ENCODE data around the gene GJB2.

DNA sequence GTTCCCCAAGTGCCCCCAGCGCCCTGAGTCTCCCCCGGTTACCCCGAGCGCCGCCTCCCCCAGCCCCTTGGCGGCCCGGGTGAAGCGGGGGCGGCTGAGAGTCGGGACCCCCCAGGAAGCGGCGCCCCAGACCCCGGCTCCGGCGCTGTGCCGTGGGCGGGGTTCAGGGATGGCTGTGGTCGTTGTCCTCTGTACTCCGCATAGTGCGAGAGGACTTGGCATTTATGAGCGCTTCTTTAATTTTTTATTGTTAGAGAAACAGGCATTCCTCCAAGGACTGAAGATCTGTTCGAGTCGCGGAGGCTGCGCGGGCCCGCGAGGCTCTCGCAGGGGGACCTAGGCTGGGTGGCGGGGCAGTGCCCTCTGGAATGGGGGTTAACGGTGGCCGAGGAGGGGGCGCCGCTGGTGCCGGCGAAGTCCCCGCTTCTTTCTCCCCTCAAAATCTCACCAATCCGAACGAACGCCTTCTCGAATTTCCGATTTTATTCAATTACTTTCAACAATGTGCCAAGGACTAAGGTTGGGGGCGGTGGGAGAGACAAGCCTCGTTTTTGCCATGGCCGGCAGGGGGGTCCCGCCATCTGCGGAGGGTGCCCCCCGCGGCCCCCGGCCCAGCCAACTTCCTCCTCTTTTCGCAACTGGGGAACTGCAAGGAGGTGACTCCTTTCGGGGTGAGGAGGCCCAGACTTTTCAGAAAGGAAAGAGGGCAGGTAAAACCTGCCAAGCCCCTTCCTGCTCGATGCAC, 596 bp upstream of the GJB2 start:
- TF ChIP-seq, protein P1, sequence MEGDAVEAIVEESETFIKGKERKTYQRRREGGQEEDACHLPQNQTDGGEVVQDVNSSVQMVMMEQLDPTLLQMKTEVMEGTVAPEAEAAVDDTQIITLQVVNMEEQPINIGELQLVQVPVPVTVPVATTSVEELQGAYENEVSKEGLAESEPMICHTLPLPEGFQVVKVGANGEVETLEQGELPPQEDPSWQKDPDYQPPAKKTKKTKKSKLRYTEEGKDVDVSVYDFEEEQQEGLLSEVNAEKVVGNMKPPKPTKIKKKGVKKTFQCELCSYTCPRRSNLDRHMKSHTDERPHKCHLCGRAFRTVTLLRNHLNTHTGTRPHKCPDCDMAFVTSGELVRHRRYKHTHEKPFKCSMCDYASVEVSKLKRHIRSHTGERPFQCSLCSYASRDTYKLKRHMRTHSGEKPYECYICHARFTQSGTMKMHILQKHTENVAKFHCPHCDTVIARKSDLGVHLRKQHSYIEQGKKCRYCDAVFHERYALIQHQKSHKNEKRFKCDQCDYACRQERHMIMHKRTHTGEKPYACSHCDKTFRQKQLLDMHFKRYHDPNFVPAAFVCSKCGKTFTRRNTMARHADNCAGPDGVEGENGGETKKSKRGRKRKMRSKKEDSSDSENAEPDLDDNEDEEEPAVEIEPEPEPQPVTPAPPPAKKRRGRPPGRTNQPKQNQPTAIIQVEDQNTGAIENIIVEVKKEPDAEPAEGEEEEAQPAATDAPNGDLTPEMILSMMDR (conservative IDR thresholded peaks at IDR 0.05), result no peak
- TF ChIP-seq ZFX (IDR thresholded peaks at IDR 0.05), result no peak
